GM12892 (cell line): Measurements from ENCODE around the gene MYOCD.

ENCODE experiments used
- DNase-seq: peaks from one replicate; pipeline ENCODE4 v3.0.0; 2011; ENCODE audit not compliant: insufficient read length
- FAIRE-seq: peaks from 2 replicates; lab custom pipeline; 2011; peaks lifted over from hg19 to GRCh38; lab: Jason Lieb, UNC
- POLR2A ChIP-seq: IDR thresholded peaks from 2 replicates; pipeline ENCODE4 v1.6.1; 2011; ENCODE audit warnings: low read depth, low read length, control low read depth
- POLR2AphosphoS5 ChIP-seq: IDR thresholded peaks from 2 replicates; pipeline ENCODE4 v1.6.1; 2011; ENCODE audit warnings: low read depth, low read length, control low read depth
- TAF1 ChIP-seq: IDR thresholded peaks from 2 replicates; pipeline ENCODE4 v1.6.1; 2011; ENCODE audit warnings: low read depth, mild to moderate bottlenecking, control low read depth, low read length, borderline replicate concordance

Gene MYOCD

GRCh38 chr17:12672947-12673346 is 7.3 kb downstream of the MYOCD start:
- DNase-seq (no peak), FAIRE-seq (no peak)
- TF ChIP-seq TAF1 = no peak
- no peak for TF ChIP-seq POLR2A
- TF ChIP-seq POLR2AphosphoS5 = no peak

DNA sequence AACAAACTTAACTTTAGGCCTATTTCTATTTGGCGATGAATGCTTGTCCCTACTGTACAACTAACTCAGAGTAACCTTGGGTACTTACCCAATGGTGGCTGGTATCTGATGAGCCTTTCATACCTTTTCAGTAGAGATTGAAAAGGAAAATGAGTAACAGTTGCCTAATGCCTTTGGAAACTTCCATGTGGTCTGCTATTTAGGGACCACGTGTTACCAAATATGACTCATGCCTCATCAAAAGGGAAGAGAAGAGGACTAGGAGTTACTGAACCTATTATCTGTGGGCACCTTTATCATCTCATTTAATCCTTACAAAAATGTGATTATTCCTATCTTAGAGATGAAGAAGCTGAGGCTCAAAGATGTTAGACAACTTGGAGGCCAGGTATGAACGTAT is 8.1 kb downstream of the MYOCD start:
- no peak for DNase-seq
- no peak for FAIRE-seq

GRCh38 chr17:12680407-12680897 is 14.8 kb downstream of the MYOCD start:
- DNase-seq (no peak), FAIRE-seq (no peak)
- TF ChIP-seq TAF1 = no peak
- TF ChIP-seq POLR2A = no peak
- no peak for TF ChIP-seq POLR2AphosphoS5

More for the DNA sequence above, 8.1 kb downstream of the MYOCD start:
- TF ChIP-seq TAF1 = no peak
- no peak for TF ChIP-seq POLR2AphosphoS5

DNA sequence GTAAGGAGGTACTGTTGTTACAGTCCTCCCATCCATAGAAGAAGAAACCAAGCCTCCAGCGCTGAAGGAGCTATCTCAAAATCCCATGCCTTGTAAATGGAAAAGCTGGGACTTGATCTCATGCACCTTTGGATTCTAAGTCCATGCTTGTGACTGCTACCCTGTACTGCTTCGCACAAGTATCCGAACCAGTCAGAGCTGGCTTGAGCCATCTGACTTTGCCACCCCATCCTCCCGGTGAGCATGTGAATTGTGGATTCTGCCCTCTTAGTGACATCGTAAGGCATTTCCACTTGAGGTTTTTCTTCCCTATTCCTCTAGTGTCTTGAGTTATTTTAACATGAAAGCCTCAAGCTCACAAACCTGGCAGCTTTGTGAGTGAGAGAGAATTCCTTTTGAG is 15.3 kb downstream of the MYOCD start:
- FAIRE-seq (no peak), DNase-seq (no peak)
- TF ChIP-seq POLR2AphosphoS5 = no peak
- no peak for TF ChIP-seq TAF1
- no peak for TF ChIP-seq POLR2A

GRCh38 chr17:12683299-12683698 is 17.6 kb downstream of the MYOCD start:
- no peak for FAIRE-seq
- DNase-seq = no peak
- no peak for TF ChIP-seq POLR2A
- TF ChIP-seq POLR2AphosphoS5 = no peak
- no peak for TF ChIP-seq TAF1

DNA sequence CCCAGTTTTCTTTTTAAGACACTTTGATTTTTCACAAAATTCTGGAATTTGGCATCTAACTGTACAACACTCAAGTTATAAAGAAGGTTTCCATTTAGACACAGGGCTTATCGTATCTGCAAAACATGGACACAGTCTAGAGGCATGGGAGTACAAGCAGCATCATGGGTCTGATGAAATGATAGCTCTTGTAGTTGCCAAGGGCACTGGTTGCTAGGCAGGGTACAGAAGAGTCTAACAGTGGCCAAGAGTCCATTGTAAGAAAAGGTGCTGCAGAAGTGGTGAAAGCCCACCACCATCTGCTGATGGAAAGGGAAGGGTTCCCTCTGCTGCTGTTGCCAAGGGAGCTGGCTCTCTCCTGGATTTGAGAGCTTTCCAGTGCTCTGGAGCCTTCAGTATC is 20.8 kb downstream of the MYOCD start:
- no peak for FAIRE-seq
- TF ChIP-seq TAF1 (no peak), POLR2A (no peak), POLR2AphosphoS5 (no peak)
- DNase-seq = no peak

DNA sequence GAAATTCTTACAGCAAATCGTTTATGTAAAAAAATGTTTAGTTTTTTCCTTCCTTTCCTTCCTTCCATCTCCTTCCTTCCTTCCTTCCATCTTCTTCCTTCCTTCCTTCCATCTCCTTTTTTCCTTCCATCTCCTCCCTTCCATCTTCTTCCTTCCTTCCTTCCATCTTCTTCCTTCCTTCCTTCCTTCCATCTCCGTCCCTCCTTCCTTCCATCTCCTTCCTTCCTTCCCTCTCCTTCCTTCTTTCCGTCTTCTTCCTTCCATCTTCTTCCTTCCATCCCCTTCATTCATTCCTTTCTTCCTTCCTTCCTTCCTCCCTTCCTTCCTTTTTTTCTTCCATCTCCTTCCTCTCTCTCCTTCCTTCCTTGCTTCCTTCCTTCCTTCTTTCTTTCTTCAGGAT is 22.7 kb downstream of the MYOCD start:
- DNase-seq (no peak), FAIRE-seq (no peak)
- TF ChIP-seq POLR2AphosphoS5 = no peak
- no peak for TF ChIP-seq TAF1
- TF ChIP-seq POLR2A = no peak

- no peak for FAIRE-seq
- no peak for DNase-seq
Observed at GRCh38 chr17:12691173-12691572, 25.5 kb downstream of the MYOCD start.

DNA sequence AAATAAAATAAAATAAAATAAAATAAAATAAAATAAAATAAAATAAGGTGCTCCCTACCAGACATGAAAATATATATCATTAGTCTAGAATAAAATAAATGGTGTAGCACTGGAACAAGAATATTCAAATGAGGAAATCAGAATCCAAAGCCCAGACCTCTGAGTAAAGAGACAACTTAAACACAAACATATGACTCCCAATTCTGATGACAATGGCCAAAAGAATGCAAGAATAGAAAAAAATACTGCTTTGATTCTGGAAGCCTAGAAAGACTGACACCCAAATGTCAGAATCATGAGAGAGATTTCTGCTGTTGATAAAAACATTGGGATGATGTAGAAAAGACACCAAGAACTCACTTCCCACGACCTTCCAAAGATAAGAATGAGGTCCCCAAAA is 27.9 kb downstream of the MYOCD start:
- DNase-seq (no peak), FAIRE-seq (no peak)
- TF ChIP-seq TAF1 = no peak
- TF ChIP-seq POLR2AphosphoS5 = no peak
- TF ChIP-seq POLR2A = no peak

More at GRCh38 chr17:12691173-12691572, 25.5 kb downstream of the MYOCD start:
- TF ChIP-seq POLR2A = no peak
- TF ChIP-seq TAF1 = no peak
- TF ChIP-seq POLR2AphosphoS5 = no peak

DNA sequence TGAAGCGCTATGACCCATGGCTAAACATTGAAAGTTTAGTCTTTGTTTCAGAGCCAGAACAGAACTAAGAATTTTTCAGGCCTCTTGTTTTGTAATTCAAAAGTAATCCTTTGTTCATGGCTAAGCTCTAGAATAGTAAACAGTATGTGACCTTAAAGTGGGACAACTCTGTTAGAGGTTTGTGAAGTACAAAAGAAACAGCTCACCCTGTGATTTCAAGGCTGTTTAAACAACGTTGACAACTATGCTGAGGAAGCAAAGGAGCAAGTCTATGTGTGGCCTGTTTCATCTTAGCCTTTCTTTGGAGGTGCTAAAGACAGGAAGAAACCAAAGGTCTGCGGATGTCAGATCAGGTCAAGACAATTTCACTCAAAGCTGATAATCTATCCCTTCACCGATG is 40.4 kb downstream of the MYOCD start:
- DNase-seq (no peak), FAIRE-seq (no peak)
- no peak for TF ChIP-seq TAF1
- TF ChIP-seq POLR2A = no peak
- TF ChIP-seq POLR2AphosphoS5 = no peak

DNA sequence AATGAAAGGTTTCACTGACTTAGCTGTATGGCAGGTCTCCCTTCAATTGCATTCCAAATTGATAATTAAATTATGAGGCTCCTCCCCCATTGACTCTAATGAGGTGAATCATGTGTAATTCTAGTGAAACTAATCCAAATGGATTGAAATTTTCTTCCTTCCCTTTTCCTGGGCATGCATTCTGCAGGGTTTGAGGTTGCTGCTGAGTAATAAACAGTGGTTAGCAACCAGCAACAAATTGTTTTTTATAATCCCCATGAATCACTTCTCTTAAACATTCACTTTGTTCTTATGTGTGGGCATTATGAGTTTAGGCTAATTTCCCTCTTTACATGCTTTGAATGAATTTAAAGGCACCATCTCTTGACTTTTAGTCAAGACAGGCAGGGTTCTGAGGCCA is 43.4 kb downstream of the MYOCD start:
- TF ChIP-seq POLR2AphosphoS5 (no peak), TAF1 (no peak)
- no peak for DNase-seq
- no peak for FAIRE-seq

DNA sequence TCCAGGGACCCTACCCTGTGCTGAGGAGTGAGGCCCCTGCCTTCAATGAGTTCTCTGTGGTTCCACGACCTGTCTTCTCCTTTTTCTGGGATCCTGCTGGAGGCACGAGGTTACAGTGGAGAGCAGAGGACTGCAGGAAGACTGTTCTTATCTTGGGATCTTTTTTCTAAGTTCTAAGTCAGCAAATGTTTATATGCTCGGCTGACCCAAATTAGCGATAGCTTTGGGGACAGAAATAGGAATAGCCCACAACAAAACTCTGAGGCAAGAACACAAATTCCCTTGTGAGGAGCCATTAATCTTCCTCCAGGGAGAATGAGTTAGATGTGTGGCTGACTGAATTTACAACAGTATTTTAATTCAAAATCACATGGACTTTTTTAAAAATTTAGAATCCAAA is 46.7 kb downstream of the MYOCD start:
- DNase-seq (no peak), FAIRE-seq (no peak)
- TF ChIP-seq TAF1 = no peak
- no peak for TF ChIP-seq POLR2A
- TF ChIP-seq POLR2AphosphoS5 = no peak
